NK-92 treated with Interleukin-12 subunit alpha and Interleukin-12 subunit beta, amount 100 ng/mL, for 24 hours (cell line): ENCODE results near the gene CCR7.
"Not testable (repeated sequence)": the region's sequence is repeated elsewhere in the genome, so short reads cannot be mapped to it uniquely, and the experiment has no call there.

Source experiments
- DNase-seq: peaks from one replicate; lab custom pipeline; 2025; lab: John Stamatoyannopoulos, UW

Gene CCR7

GRCh38 chr17:40597556-40598300, 32.5 kb upstream of the CCR7 start:
- no peak for DNase-seq

DNA sequence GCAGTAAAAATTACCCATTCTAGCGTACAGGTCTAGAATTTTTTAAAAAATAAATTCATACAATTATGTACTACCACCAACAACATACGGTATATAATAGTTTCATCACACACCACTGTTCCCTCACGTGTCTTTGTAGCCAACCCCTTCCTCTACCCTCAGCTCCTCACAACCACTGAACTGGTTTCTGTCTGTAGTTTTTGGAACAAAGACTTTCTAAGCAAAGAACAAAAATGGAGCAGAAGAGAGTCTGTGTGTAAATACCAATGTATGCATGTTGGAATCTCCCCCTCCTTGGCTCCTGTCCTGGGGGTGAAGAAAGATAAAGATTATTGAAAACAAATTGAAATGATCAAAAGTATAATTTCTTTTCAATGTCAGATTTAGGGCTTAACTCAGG, 31.9 kb upstream of the CCR7 start:
- no peak for DNase-seq

DNA sequence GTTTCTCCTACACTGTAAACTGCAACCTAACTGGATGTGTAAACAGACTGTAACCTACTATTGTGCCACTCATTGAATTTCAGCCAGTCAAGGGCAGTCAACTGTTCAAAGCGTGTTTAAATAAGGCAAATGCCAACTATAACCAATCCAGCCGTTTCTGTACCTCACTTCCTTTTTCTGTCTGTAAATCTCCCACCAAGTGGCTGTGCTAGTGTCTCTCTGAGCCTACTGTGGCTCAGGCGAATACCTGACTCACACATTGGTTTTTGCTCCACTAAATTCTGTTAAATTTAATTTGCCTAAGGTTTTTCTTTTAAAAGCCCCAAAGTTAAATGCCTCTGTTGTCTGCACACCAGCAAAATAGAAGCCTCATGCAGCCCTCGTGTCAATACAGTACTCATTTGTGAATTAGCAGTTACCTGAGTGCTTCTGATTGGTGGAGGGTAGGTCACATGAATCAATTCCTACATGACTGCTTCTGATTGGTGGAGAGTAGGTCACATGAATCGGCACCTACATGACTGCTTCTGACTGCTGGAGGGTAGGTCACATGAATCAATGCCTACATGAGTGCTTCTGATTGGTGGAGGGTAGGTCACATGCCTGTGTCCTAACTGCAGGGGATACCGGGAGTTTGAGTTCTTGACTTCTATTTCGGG, 31.1 kb upstream of the CCR7 start:
- no peak for DNase-seq

GRCh38 chr17:40590742-40591141, 25.5 kb upstream of the CCR7 start:
- DNase-seq, result no peak

DNA sequence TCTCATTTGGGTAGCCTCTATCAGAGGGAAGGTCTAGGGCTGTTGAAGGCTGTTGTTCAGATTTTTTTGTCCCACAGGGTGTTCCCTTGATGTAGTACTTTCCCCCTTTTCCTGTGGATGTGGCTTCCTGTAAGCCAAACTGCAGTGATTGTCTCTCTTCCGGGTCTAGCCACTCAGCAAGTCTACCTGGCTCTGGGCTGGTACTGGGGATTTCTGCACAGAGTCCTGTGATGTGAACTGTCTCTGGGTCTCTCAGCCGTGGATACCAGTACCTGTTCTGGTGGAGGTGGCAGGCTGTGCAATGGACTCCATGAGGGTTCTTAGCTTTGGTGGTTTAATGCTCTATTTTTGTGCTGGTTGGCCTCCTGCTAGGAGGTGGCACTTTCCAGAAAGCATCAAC, 23.3 kb upstream of the CCR7 start:
- DNase-seq, result no peak

- not testable (repeated sequence) for DNase-seq
These were observed 21.0 kb upstream of the CCR7 start for GRCh38 chr17:40586264-40586663.

DNA sequence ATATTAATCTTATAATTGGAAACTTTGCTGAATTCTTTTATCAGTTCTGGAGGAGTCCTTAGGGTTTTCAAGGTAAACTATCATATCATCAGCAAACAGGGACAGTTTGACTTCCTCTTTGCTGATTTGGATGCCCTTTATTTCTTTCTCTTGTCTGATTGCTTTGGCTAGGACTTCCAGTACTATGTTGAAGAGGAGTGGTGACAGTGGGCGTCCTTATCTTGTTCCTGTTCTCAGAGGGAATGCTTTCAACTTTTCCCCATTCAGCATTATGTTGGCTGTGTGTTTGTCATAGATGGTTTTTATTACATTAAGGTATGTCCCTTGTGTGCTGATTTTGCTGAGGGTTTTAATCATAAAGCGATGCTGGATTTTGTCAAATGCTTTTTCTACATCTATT, 19.7 kb upstream of the CCR7 start:
- not testable (repeated sequence) for DNase-seq

DNA sequence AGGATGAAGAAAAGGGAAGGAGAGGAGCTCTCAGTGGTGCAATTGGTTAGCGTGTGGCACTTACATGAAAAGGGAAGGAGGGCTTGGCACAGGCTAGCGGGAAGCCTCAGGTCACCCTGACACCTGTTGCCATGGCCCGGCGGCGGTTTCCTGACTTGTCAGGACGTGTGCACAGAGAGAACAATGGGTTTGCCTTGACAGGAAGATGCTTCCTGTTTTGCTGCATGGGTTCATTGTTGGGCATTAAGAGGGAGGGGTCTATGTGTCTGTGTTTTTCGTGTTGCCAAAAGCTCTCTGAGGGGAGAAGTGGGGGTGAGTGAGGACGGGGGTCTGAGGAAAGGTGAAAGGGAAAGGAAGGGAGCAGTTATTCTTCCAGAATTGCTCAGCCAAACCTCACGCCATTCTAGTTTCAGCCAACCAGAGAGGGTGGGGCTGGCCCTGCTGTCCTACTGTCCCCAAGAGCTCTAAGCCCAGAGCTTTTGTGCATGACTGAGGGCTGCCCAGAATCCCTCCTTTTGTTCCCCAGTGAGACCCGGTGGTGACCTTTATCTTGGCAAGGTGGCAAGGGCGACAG, 17.1 kb upstream of the CCR7 start:
- no peak for DNase-seq

DNA sequence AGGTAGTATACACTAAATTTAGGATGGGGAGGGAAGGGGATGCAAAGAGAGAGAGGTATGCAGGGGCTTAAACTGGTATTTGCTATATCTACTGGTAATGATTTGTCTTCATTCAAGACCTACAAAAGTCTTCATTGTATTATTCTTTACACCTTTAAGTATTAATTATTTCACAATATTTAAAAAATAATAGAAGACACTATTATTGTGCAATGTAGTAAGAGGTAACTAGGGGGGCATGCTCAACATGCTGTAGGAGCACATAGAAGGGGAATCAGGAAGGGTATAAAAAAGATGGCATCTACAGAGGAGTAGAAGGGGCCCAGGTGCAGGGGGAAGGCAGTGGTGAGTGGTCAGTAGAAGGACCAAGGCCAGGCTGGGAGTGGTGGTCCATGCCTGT, 14.9 kb upstream of the CCR7 start:
- DNase-seq, result no peak

DNA sequence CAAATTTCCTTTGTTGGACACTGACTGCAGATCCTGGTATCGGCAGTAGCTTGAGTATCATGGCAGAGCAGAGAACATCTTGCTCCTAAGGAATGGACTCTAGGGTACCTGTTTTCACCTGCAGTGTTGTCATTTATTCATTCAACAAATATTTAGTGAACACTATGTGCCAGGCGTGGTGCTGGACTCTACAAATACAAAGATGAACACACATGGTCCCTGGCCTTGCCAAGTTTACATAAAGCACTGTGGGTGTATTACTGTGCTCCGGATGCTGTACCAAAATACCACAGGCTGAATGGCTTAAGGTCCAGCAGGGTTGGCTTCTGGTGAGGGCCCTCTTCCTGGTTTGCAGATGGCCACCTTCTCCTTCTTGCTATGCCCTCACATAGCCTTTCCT, 14.2 kb upstream of the CCR7 start:
- DNase-seq, result no peak

DNA sequence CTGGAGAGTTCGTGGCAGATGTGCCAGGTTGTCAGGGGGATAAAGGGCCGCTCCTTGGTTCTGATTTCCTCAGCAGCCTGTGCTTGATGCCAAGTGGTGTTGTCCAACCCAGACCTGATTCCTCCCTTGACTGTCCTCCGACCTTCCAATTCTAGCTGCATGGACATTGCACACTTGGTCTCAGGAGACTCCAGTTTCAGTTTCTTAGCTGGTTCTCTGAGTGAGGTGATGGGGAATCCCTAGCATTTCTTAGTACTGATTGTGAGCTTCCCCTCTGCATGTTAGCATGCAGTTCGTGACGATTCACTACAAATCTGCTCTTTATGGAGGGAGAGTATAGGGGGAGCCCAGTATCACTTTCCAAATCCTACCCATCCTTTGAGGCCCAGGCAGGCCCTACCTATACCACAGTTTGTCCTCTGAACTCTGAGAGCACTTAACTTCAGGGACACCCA, 12.4 kb upstream of the CCR7 start:
- DNase-seq, result no peak

- DNase-seq, result no peak
These were observed 11.0 kb upstream of the CCR7 start for GRCh38 chr17:40576113-40576740.

DNA sequence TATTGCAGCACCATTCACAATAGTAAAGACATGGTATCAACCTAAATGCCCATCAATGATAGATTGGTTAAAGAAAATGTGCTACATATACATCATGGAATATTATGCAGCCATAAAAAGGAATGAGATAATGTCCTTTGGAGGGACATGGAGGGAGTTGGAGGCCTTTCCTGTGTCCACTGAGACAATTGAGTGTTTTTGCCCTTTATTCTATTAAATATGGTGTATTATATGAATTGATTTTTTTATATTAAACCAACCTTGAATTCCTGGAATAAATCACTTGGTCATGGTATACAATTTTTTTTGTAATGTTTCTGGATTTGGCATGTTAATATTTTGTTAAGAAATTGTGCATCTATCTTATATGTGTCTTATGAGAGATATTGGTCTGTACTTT, 9.0 kb upstream of the CCR7 start:
- DNase-seq, result no peak

GRCh38 chr17:40572245-40572993, 7.1 kb upstream of the CCR7 start:
- DNase-seq, result not testable (repeated sequence)

DNA sequence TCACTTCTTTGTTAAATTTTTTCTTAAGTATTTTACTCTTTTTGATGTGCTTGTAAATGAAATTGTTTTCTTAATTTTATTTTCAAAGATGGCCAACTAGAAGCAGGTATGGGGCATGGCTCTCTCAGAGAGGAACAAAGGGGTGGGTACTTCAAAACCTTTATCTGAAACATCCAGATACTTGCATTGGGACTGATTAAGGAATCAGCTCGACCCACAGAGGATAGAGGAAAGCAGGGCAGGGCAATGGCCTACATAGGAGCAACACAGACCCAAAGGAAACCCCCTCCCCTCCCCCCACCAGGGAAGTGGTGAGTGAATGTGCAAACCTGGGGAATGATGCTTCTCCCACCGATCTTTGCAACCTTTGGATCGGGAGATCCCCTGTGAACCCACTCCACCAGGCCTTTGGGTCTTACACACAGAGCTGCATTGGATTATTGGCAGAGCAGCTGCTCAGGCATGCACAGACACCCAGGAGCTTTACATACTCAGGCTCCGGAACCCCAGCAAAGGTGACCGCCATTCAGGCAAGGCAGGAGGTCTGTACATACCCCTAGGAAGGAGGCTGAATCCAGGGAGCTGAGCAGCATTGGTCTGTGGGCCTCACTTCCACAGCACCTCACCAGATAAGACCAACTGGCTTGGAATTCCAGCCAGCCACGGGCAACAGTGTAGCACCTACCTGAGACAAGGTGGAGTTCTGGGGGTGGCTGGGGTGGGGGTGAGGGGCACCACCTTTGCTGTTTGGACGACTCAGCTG, 3.0 kb upstream of the CCR7 start:
- no peak for DNase-seq

DNA sequence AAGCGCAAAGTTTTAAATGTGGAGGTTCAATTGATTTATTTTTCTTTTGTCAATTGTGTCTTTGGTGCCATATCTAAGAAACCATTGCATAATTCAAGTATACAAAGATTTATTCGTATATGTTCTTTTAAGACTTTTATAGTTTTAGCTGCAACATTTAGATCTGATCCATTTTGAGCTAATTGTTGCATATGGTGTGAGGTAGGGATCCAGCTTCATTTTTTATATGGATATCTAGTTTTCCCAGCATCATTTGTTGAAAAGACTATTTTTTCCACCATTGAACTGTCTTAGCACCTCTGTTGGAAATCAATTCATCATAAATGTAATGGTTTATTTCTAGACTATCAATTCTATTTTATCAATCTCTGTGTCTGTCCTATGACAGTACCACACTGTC, 2.1 kb upstream of the CCR7 start:
- DNase-seq, result no peak

GRCh38 chr17:40565769-40566409, 617 bp upstream of the CCR7 start:
- DNase-seq, result no peak

DNA sequence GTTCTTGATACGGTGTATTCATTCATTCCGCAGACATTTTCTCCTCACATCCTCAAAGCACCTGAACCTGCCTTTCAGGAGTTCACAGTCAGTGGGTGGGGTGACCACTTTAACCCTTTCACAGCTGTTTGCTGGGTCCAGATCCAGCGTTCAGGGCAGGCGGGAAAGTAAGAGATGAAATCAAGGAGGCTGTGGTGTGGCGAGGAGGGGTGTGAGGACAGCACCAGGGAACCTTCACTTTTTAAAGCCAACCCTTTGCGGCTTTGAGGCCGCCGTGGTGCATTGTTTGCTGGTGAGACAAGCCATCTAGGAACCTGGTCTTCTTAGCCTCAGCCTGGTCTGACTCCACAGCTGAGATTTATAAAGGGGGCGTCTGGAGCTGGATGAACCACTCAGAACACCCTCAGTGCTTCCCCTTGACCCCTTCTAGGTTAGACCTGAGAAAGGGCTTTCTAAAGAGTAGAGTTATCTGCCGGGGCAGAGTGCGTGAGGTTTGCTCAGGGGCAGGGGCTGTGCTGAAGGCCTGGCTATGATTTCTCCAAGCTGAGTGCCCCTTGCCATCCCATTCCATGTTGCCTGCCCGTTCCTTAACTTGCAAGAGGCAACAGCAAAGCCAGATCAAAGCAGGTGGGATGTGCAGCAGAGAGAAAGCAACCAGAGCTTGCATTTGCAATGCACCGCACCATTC, 933 bp downstream of the CCR7 start:
- DNase-seq, result peak; percentile 35

DNA sequence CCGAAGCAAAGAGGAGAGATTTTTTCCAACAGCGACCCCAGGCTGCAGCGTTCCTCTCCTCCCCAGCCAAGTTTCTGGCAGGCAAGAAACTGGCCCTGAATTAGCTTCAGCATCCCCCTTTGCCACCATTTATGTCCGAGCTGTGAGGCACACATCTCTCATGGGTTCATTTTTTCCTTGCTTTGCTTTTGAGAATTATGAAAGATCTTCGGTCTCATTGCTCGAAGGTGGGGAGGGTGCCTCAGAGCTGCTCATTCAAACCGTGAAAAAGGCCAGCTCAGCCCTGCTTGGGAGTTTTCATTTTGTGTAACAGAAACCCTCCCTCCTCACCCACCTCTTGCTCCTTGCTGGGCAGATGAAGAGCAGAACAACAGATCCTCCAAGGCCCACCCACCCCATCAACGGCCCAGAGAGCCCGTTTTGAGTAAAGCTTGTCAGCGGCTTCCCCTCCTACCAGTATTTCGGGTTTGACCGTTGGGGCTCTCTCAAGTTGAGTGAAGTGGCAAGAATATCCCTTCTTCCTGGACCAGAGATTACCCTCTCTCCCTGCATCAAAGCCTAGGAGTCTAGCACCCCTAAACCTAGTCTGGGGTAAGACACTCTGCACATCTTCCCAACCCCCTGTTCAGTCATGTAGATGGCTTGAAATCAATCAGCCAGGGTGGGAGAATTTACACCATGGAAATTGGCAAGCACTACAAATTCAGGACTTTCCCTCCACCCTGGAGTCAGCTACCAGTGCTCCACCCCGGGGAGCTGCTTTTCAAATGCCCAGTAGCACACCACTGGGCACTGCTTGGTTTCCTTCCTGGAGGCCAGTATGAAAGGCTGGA, 1.8 kb downstream of the CCR7 start:
- DNase-seq, result no peak
